Calu3 (cell line): Measurements from ENCODE around the gene VSTM1. TPM values are rescaled to one million over a fixed set of nuclear protein-coding genes. Genes with fewer than 3 reads are reported as not detected.
A peak's percentile ranks its signal among the peaks of the same experiment; 100 is the strongest.

Experiments
- BruUV-seq: library from RNA; stranded (reverse); fragments of 400-500 nt; replicated peaks from 2 replicates; lab custom pipeline; 2021; lab: Mats Ljungman, UMichigan
- CTCF ChIA-PET: fragments of 300-600 bp; sonication (Branson Sonifier 250); formaldehyde crosslinking; loops from one replicate; lab custom pipeline; 2022; ENCODE audit warnings: antibody characterized with exemption; lab: Charles Lee
- DNase-seq: peaks from one replicate; pipeline ENCODE4 v3.0.0; 2022
- H3K27ac Mint-ChIP-seq: one replicate; pipeline ENCODE4 v1.8.0; 2022; ENCODE audit warnings: mixed read lengths; ENCODE audit not compliant: unreplicated experiment
- H3K27me3 Mint-ChIP-seq: one replicate; pipeline ENCODE4 v1.8.0; 2022; ENCODE audit warnings: mixed read lengths; ENCODE audit not compliant: unreplicated experiment
- H3K36me3 Mint-ChIP-seq: one replicate; pipeline ENCODE4 v1.8.0; 2022; ENCODE audit warnings: mild to moderate bottlenecking, moderate library complexity, mixed read lengths; ENCODE audit not compliant: insufficient read depth, unreplicated experiment
- H3K4me1 Mint-ChIP-seq: one replicate; pipeline ENCODE4 v1.8.0; 2022; ENCODE audit warnings: mild to moderate bottlenecking, low read depth, mixed read lengths; ENCODE audit not compliant: unreplicated experiment
- H3K4me3 Mint-ChIP-seq: one replicate; pipeline ENCODE4 v1.8.0; 2022; ENCODE audit warnings: mild to moderate bottlenecking, low read depth, moderate library complexity, mixed read lengths; ENCODE audit not compliant: unreplicated experiment
- H3K9me3 Mint-ChIP-seq: one replicate; pipeline ENCODE4 v1.8.0; 2022; ENCODE audit warnings: low read depth, mixed read lengths; ENCODE audit not compliant: unreplicated experiment
- CTCF ChIP-seq: fragments of 200-600 bp; IDR thresholded peaks from one replicate; pipeline ENCODE4 v1.8.0; 2022; ENCODE audit warnings: antibody characterized with exemption; ENCODE audit not compliant: unreplicated experiment
- intact Hi-C: fragments of 100-400 bp; cut with micrococcal nuclease; formaldehyde crosslinking; loops from one replicate; pipeline ENCODE4 v1.10.0; 2022; ENCODE audit not compliant: unreplicated experiment
- total RNA-seq: library from RNA; stranded (reverse); gene quantifications from 2 replicates; pipeline ENCODE4 v1.2.3, GENCODE V29; 2022

VSTM1 gene
- total RNA-seq, 1 experiment from 2014 or later, result not detected

GRCh38 chr19:54106716-54107115, 43.0 kb upstream of the VSTM1 start:
- no peak overlapping the region for H3K4me3 Mint-ChIP-seq
- no peaks in the 10 kb centered on the region for H3K9me3 Mint-ChIP-seq
- no peak for TF ChIP-seq CTCF
- H3K4me1 Mint-ChIP-seq, result peaks cover 7% of the 10 kb centered on the region
- peaks cover 66% of the 10 kb centered on the region for H3K36me3 Mint-ChIP-seq
- CTCF ChIA-PET, result no interaction called here
- BruUV-seq, result no TSS peak
- H3K27me3 Mint-ChIP-seq, result no peaks in the 10 kb centered on the region
- no peak for DNase-seq
- intact Hi-C loops, result no loop called here
- H3K27ac Mint-ChIP-seq, result peak overlapping the region; percentile 2

DNA sequence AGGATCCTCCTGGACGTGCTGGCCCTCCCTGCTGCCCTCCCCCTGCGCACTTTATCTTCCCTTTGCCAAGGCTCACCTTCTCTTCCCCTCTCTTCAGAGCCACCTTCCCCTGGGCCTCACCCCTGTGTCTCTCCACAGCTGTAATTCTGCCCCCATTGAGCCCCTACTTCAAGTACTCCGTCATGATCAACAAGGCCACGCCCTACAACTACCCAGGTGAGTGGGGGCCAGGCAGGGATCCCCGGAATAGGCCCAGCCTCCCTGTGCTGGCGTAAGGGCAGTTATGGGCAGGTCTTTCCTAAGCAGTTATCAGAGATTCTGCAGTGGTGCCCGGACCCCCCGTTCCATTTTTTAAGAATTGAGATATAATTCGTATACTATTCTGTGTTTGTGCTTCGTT, 42.1 kb upstream of the VSTM1 start:
- Mint-ChIP-seq H3K36me3 (peaks cover 60% of the 10 kb centered on the region), H3K4me1 (peaks cover 7% of the 10 kb centered on the region), H3K9me3 (no peaks in the 10 kb centered on the region), H3K4me3 (no peak overlapping the region), H3K27me3 (no peaks in the 10 kb centered on the region), H3K27ac (no peak overlapping the region)
- DNase-seq, result no peak
- CTCF ChIA-PET, result no interaction called here
- no peak for TF ChIP-seq CTCF
- BruUV-seq, result no TSS peak
- intact Hi-C loops, result no loop called here

- H3K27me3 Mint-ChIP-seq, result no peaks in the 10 kb centered on the region
- CTCF ChIA-PET, result no interaction called here
- intact Hi-C loops, result no loop called here
- H3K27ac Mint-ChIP-seq, result no peak overlapping the region
- H3K4me3 Mint-ChIP-seq, result no peak overlapping the region
- BruUV-seq, result no TSS peak
- H3K36me3 Mint-ChIP-seq, result peaks cover 53% of the 10 kb centered on the region
- no peaks in the 10 kb centered on the region for H3K9me3 Mint-ChIP-seq
- TF ChIP-seq CTCF, result no peak
- no peak for DNase-seq
- peaks cover 7% of the 10 kb centered on the region for H3K4me1 Mint-ChIP-seq
These were observed 41.5 kb upstream of the VSTM1 start for GRCh38 chr19:54104998-54105715.

GRCh38 chr19:54102421-54103169, 38.9 kb upstream of the VSTM1 start, which contains the start of gene NDUFA3:
NDUFA3 (plus strand) TSS chr19:54102855; CDS start chr19:54102879, 24 bp downstream.
- TSS peak; percentile 91 for BruUV-seq
- H3K9me3 Mint-ChIP-seq, result no peaks in the 10 kb centered on the region
- H3K36me3 Mint-ChIP-seq, result peaks cover 39% of the 10 kb centered on the region
- CTCF ChIA-PET, result no interaction called here
- peak within 1 kb of the TSS; percentile 83 for H3K27ac Mint-ChIP-seq
- DNase-seq, result peak; percentile 98
- no peaks in the 10 kb centered on the region for H3K27me3 Mint-ChIP-seq
- intact Hi-C loops, result no loop called here
- no peak for TF ChIP-seq CTCF
- peak within 1 kb of the TSS; percentile 99 for H3K4me3 Mint-ChIP-seq
- peaks cover 7% of the 10 kb centered on the region for H3K4me1 Mint-ChIP-seq
